BLaER1 treated with 17β-estradiol and CSF1 and Interleukin-3, amounts not matched to agents 10 nM and 100 nM (cell line): Measurements from ENCODE around the gene ATXN1.

ENCODE experiments used
- H3K27ac ChIP-seq, 11 experiments: shearing (Covaris generic); formaldehyde crosslinking; 2 replicates each; pipeline ENCODE4 v1.8.1; 2022
- H3K27me3 ChIP-seq, 11 experiments: shearing (Covaris generic); formaldehyde crosslinking; 2 replicates each; pipeline ENCODE4 v1.8.1; 2022
- H3K36me3 ChIP-seq, 11 experiments: shearing (Covaris generic); formaldehyde crosslinking; 2 replicates each; pipeline ENCODE4 v1.8.1; 2022
- H3K4me1 ChIP-seq, 10 experiments: shearing (Covaris generic); formaldehyde crosslinking; 2 replicates each; pipeline ENCODE4 v1.8.1; 2022
- H3K4me2 ChIP-seq, 11 experiments: shearing (Covaris generic); formaldehyde crosslinking; 2 replicates each; pipeline ENCODE4 v1.8.1; 2022
- H3K4me3 ChIP-seq, 10 experiments: shearing (Covaris generic); formaldehyde crosslinking; 2 replicates each; pipeline ENCODE4 v1.8.1; 2022
- H3K9ac ChIP-seq, 11 experiments: shearing (Covaris generic); formaldehyde crosslinking; 2 replicates each; pipeline ENCODE4 v1.8.1; 2022
- H3K9me3 ChIP-seq, 11 experiments: shearing (Covaris generic); formaldehyde crosslinking; replicated peaks in 1 of 11; 2 replicates each; pipeline ENCODE4 v1.8.1; 2022
- H4K20me1 ChIP-seq, 11 experiments: shearing (Covaris generic); formaldehyde crosslinking; 2 replicates each; pipeline ENCODE4 v1.8.1; 2022
- Cebpa-rat ChIP-seq, 11 experiments: shearing (Covaris generic); IDR thresholded peaks; 2 replicates each; pipeline ENCODE4 v1.8.1; 2022

Gene ATXN1

DNA sequence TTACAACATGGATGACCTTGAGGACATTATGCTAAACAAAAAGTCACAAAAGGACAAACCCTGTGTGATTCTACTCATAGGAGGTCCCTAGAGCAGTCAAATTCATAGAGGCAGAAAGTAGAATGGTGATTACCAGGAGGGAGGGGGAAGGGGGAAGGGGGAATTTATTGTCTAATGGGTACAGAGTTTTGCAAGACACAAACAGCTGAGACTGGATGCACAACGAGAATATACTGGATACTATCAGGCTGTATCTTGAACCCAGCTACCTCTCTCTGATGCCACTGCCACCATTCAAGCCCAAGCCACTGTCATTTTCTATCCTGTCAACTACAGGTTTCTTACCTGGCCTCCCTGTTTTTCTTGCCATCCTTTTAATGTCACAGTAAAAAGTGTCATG lies 252.3 kb downstream of the ATXN1 start:
- Histone ChIP-seq H4K20me1 (peaks cover 0 to 97% (median 0%) of the 10 kb centered on the region in 11 experiments; a peak in 8 of 22 replicates), H3K4me2 (no peak overlapping the region), H3K27ac (no peak overlapping the region), H3K9me3 (no peaks in the 10 kb centered on the region), H3K9ac (no peak overlapping the region), H3K4me3 (no peak overlapping the region), H3K27me3 (no peaks in the 10 kb centered on the region), H3K36me3 (peaks cover 0 to 23% (median 0%) of the 10 kb centered on the region in 11 experiments; a peak in 2 of 22 replicates), H3K4me1 (peaks cover 33 to 60% (median 38%) of the 10 kb centered on the region in 10 experiments)
- no peak for TF ChIP-seq Cebpa-rat (IDR thresholded peaks at IDR 0.05)

DNA sequence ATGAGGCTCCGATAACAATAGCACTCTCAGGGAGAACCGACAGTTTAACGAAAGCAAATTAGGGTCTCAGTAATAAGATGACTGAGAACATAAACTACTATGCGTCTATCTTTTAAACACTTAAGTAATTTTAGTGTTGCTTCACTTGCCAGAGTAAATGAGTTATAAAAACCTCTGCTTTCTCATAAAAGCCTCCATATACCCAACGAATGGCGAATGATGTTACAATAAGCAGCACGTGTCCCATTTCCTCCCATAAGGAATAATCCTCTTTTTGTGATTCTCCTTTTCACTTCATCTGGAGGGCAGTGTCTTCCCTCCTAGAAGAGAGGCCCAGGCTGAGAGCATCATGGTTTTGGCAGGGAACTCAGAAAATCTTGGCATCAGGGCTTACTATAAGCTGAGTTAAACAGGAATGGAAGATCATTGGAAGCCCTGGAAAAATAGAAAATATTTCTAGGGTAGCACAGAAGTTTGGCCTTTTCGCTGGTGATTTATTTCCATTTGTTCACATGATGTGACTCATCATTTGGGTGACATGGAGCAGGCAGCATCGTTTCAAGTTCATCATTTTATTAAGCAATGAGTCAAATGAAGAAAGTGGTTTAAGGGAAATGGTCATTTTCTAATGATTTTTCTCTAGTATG lies 255.4 kb downstream of the ATXN1 start:
- H3K9ac ChIP-seq, result no peak overlapping the region
- H3K4me1 ChIP-seq, result peaks cover 18 to 30% (median 20%) of the 10 kb centered on the region in 10 experiments
- H3K27ac ChIP-seq, result no peak overlapping the region
- no peaks in the 10 kb centered on the region for H3K27me3 ChIP-seq
- no peak for TF ChIP-seq Cebpa-rat (IDR thresholded peaks at IDR 0.05)
- peak overlapping the region in 7 of 11 experiments; percentile 27 to 75 (median 64); a peak in 10 of 22 replicates for H3K4me2 ChIP-seq
- peaks cover 0 to 50% (median 0%) of the 10 kb centered on the region in 11 experiments; a peak in 4 of 22 replicates for H3K36me3 ChIP-seq
- H3K9me3 ChIP-seq, result peaks cover 0 to 11% (median 0%) of the 10 kb centered on the region in 11 experiments; a peak in 4 of 22 replicates
- H4K20me1 ChIP-seq, result peaks cover 0 to 80% (median 0%) of the 10 kb centered on the region in 11 experiments; a peak in 7 of 22 replicates
- no peak overlapping the region for H3K4me3 ChIP-seq

DNA sequence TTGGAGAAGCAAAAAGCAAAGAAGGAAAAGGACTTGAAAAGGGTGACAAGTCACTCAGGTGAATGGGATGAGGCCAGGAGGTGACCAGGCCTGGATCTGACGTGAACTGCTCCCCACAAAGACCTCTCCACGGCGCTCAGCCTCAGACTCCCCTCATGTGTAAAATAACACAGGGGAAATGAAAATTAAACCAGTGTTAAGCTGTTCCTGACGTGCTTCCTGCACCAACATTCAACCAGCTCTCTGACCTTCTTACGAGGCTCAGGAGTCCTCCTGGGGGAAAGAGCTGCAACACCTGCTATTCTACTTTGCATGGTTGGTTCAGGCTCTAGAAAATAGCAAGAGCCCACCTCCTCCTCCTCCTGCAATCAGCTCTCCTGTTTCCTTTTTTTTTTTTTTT lies 256.7 kb downstream of the ATXN1 start:
- TF ChIP-seq Cebpa-rat (IDR thresholded peaks at IDR 0.05), result no peak
- peaks cover 18 to 30% (median 20%) of the 10 kb centered on the region in 10 experiments for H3K4me1 ChIP-seq
- H3K27ac ChIP-seq, result peak overlapping the region in 1 of 11 experiments; percentile 15; a peak in 1 of 22 replicates
- H3K4me3 ChIP-seq, result no peak overlapping the region
- H3K9me3 ChIP-seq, result peaks cover 0 to 14% (median 4%) of the 10 kb centered on the region in 11 experiments; a peak in 11 of 22 replicates
- peaks cover 0 to 68% (median 0%) of the 10 kb centered on the region in 11 experiments; a peak in 7 of 22 replicates for H4K20me1 ChIP-seq
- H3K4me2 ChIP-seq, result peak overlapping the region; percentile 11 to 75 (median 67)
- H3K36me3 ChIP-seq, result peaks cover 0 to 55% (median 0%) of the 10 kb centered on the region in 11 experiments; a peak in 4 of 22 replicates
- H3K9ac ChIP-seq, result peak overlapping the region in 1 of 11 experiments; percentile 38; a peak in 1 of 22 replicates
- H3K27me3 ChIP-seq, result no peaks in the 10 kb centered on the region

DNA sequence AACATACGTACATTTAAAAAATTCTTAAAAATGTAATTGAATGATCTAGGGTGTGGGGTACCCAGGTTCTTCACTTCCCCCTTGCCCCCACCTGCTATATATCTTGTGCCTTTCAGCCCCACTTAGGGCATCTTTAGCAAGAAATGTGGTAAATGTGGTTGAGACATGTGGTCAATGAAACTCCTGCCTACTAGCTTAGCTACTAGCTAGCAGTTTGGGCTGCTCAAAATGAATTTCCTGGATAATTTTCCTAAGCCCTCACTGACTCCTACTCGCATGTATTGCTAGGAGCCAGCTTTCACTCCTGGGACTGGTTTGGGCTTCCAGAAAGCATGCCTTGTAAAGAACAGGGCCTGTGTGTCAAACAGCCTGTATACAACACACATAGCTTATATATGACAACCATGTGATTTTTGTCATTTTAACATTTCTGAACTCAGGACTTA lies 257.3 kb downstream of the ATXN1 start:
- Histone ChIP-seq H3K4me2 (peak overlapping the region; percentile 11 to 75 (median 67); a peak in 20 of 22 replicates), H3K27ac (no peak overlapping the region), H3K27me3 (no peaks in the 10 kb centered on the region), H3K36me3 (peaks cover 0 to 54% (median 0%) of the 10 kb centered on the region in 11 experiments; a peak in 4 of 22 replicates), H3K4me1 (peaks cover 18 to 30% (median 20%) of the 10 kb centered on the region in 10 experiments), H4K20me1 (peaks cover 0 to 62% (median 0%) of the 10 kb centered on the region in 11 experiments; a peak in 7 of 22 replicates), H3K4me3 (no peak overlapping the region), H3K9ac (no peak overlapping the region), H3K9me3 (peaks cover 1 to 20% (median 10%) of the 10 kb centered on the region in 11 experiments; a peak in 15 of 22 replicates)
- TF ChIP-seq Cebpa-rat (IDR thresholded peaks at IDR 0.05), result no peak

DNA sequence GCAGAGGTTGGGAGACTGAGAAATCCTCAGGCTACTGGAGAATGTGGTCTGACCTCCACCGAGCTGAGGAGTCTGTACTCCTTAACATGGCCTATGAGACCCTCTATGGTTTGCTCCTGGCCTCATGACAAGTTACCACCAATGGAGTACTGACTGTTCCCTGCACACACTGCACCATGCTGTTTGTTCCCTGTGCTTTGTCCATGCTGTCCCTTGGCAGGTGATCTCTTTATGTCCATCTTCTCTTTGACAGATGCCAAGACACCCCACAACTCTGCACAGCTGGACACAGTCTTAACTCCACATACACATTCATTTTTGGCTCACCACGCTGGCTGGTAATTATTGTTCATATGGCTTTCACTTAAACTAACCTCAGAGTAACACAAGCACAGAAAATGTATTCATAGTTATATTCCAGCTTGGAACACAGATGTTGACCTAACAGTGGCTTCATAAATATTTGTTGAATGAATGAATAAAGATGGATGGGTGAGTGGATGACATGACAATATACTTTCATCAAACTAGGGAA lies 258.0 kb downstream of the ATXN1 start:
- peaks cover 5 to 22% (median 12%) of the 10 kb centered on the region in 11 experiments; a peak in 15 of 22 replicates for H3K9me3 ChIP-seq
- H3K27ac ChIP-seq, result no peak overlapping the region
- no peaks in the 10 kb centered on the region for H3K27me3 ChIP-seq
- H3K4me3 ChIP-seq, result no peak overlapping the region
- H3K9ac ChIP-seq, result no peak overlapping the region
- peaks cover 0 to 57% (median 0%) of the 10 kb centered on the region in 11 experiments; a peak in 7 of 22 replicates for H4K20me1 ChIP-seq
- peaks cover 18 to 30% (median 20%) of the 10 kb centered on the region in 10 experiments for H3K4me1 ChIP-seq
- peak overlapping the region in 2 of 11 experiments; percentile 61 to 64; a peak in 2 of 22 replicates for H3K4me2 ChIP-seq
- H3K36me3 ChIP-seq, result peaks cover 0 to 57% (median 0%) of the 10 kb centered on the region in 11 experiments; a peak in 4 of 22 replicates
- TF ChIP-seq Cebpa-rat (IDR thresholded peaks at IDR 0.05), result no peak

DNA sequence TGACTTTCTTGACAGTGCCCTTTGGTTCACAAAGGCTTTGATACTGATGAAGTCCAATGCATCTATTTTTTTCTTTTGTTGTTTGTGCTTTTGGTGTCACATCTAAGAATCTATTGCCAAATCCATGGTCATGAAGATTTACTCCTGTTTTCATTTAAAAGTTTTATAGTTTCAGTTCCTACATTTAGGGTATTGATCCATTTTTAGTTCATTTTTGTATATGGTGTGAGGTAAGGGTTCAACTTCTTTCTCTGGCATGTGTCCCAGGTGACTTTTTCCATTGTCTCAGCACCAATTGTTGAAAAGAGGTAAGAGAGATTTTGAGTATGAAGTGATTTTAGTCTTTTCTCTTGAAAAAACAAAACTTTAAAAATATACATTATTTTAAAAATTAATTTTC lies 262.3 kb downstream of the ATXN1 start:
- no peak overlapping the region for H3K27ac ChIP-seq
- peaks cover 5 to 22% (median 12%) of the 10 kb centered on the region in 11 experiments; a peak in 15 of 22 replicates for H3K9me3 ChIP-seq
- no peak overlapping the region for H3K4me3 ChIP-seq
- TF ChIP-seq Cebpa-rat (IDR thresholded peaks at IDR 0.05), result no peak
- no peak overlapping the region for H3K9ac ChIP-seq
- peaks cover 12 to 34% (median 15%) of the 10 kb centered on the region in 10 experiments for H3K4me1 ChIP-seq
- peaks cover 0 to 50% (median 0%) of the 10 kb centered on the region in 11 experiments; a peak in 4 of 22 replicates for H3K36me3 ChIP-seq
- no peak overlapping the region for H3K4me2 ChIP-seq
- H3K27me3 ChIP-seq, result no peaks in the 10 kb centered on the region
- H4K20me1 ChIP-seq, result peaks cover 0 to 51% (median 0%) of the 10 kb centered on the region in 11 experiments; a peak in 6 of 22 replicates

DNA sequence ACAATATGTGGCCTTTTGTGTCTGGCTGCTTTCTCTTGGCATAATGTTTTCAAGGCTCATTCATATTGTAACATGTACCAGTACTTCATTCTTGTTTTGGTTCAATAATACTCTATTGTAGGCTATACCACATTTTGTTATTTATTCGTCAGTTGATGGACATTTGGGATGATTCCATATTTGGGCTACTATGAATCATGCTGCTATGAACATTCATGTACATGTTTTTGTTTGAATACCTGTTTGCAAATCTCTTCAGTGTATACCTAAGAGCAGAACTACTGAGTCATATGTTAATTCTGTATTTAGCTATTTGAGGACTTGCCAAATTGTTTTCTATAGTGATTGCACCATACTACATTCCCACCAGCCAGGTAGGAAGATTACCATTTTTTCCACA lies 263.0 kb downstream of the ATXN1 start:
- peaks cover 8 to 33% (median 12%) of the 10 kb centered on the region in 10 experiments; a peak in 16 of 20 replicates for H3K4me1 ChIP-seq
- no peak overlapping the region for H3K4me2 ChIP-seq
- H3K9me3 ChIP-seq, result peaks cover 5 to 22% (median 12%) of the 10 kb centered on the region in 11 experiments; a peak in 15 of 22 replicates
- no peak overlapping the region for H3K27ac ChIP-seq
- no peak overlapping the region for H3K9ac ChIP-seq
- peaks cover 0 to 47% (median 0%) of the 10 kb centered on the region in 11 experiments; a peak in 5 of 22 replicates for H4K20me1 ChIP-seq
- TF ChIP-seq Cebpa-rat (IDR thresholded peaks at IDR 0.05), result no peak
- peaks cover 0 to 52% (median 0%) of the 10 kb centered on the region in 11 experiments; a peak in 4 of 22 replicates for H3K36me3 ChIP-seq
- H3K4me3 ChIP-seq, result no peak overlapping the region
- no peaks in the 10 kb centered on the region for H3K27me3 ChIP-seq

DNA sequence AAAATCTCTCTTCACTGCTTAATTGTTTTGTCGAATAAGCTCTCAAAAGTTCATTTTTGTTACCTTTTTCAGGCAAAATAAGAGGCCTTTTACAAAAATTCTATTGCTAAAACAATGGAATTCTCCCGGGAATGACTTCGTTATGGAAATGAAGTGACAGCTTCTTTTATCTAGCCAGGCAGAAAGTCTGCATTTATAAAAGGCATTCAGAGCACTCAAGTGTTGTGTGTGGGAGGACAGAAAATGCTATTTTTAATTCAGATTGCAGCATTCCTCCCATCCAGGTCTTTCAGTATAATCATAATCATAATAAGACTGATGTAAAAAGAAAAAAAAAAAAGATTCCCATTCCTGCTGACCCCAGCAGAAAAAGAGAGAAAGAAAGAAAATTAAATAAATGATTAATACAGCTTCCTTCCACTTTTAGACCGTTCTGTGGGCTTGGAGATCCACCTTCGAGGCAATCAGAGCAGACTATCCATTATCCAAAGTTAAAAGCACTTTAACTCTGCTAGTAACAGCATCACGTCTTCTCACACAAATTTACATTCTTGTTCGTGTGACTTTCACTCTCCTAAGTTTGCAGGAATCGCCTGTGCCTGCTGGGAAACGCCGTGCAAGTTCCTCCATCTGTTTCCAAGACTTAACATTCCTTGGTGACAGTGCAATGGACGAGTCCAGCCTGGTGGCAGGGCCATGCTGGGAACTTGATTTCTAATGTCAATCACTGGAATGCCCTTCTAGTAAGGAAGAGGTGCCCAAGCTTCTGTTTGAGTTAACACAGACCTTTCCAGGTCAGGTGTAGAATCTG lies 264.1 kb downstream of the ATXN1 start:
- peaks cover 0 to 42% (median 0%) of the 10 kb centered on the region in 11 experiments; a peak in 4 of 22 replicates for H3K36me3 ChIP-seq
- peaks cover 0 to 45% (median 0%) of the 10 kb centered on the region in 11 experiments; a peak in 5 of 22 replicates for H4K20me1 ChIP-seq
- TF ChIP-seq Cebpa-rat (IDR thresholded peaks at IDR 0.05), result no peak
- H3K9ac ChIP-seq, result no peak overlapping the region
- H3K4me2 ChIP-seq, result peak overlapping the region in 3 of 11 experiments; percentile 4 to 19 (median 4); a peak in 1 of 22 replicates
- H3K27me3 ChIP-seq, result no peaks in the 10 kb centered on the region
- H3K4me1 ChIP-seq, result peaks cover 8 to 33% (median 12%) of the 10 kb centered on the region in 10 experiments; a peak in 16 of 20 replicates
- H3K27ac ChIP-seq, result no peak overlapping the region
- no peak overlapping the region for H3K4me3 ChIP-seq
- peaks cover 5 to 22% (median 12%) of the 10 kb centered on the region in 11 experiments; a peak in 15 of 22 replicates for H3K9me3 ChIP-seq
